B cell (primary cell): ENCODE measurements around the gene HBZ. TPM values are rescaled to one million over a fixed set of nuclear protein-coding genes. Genes with fewer than 3 reads are reported as not detected.

ENCODE experiments used
- ATAC-seq: fragments of 200-7000 bp; cut with Tn5 transposase; one replicate; pipeline ENCODE4 v1.10.0; 2021; ENCODE audit warnings: low read depth, mild to moderate bottlenecking, moderate number of reproducible peaks, moderate library complexity
- CTCF ChIA-PET: fragments of 350-600 bp; sonication (Branson Sonifier 250); formaldehyde crosslinking; loops from one replicate; lab custom pipeline; 2021; ENCODE audit warnings: antibody characterized with exemption, inconsistent platforms; lab: Charles Lee
- POLR2A ChIA-PET: fragments of 350-600 bp; sonication (Branson Sonifier 250); formaldehyde crosslinking; loops from one replicate; lab custom pipeline; 2021; ENCODE audit warnings: antibody characterized with exemption; lab: Charles Lee
- DNase-seq: peaks from one replicate; pipeline ENCODE4 v3.0.0; 2013
- H2AFZ ChIP-seq: 2 replicates; pipeline ENCODE4 v1.6.1; 2012; ENCODE audit warnings: mild to moderate bottlenecking, low read depth, low read length; ENCODE audit not compliant: insufficient read depth, poor library complexity, severe bottlenecking
- H3K27ac ChIP-seq, 2 donors: 1 replicate in 1 of 2; 2 replicates in 1 of 2; pipeline ENCODE4 v1.5.1; 2012 to 2013; ENCODE audit warnings: low read length in 2 of 2, mild to moderate bottlenecking in 2 of 2, moderate library complexity in 1 of 2
- H3K27me3 ChIP-seq, 4 experiments: fragments of 200-600 bp in 1 of 4; sonication (generic) in 1 of 4; replicated peaks in 1 of 4; 1 replicate in 2 of 4; 2 replicates in 2 of 4; pipeline versions ENCODE4 v1.6.1 to v1.7.0; 2013 to 2016; ENCODE audit warnings: low read length in 3 of 4, mild to moderate bottlenecking in 2 of 4, mixed read lengths in 1 of 4, moderate library complexity in 1 of 4; ENCODE audit not compliant: insufficient read depth in 4 of 4, control insufficient read depth in 3 of 4; ENCODE audit errors: control extremely low read depth in 1 of 4
- H3K36me3 ChIP-seq, 2 experiments: replicated peaks in 1 of 2; 1 replicate in 1 of 2; 2 replicates in 1 of 2; pipeline versions ENCODE4 v1.6.1 to v1.7.1; 2013; ENCODE audit warnings: low read length in 1 of 2; ENCODE audit not compliant: insufficient read depth in 2 of 2, control insufficient read depth in 1 of 2; ENCODE audit errors: control extremely low read depth in 1 of 2, extremely low read depth in 1 of 2
- H3K4me1 ChIP-seq, 2 donors: fragments of 200-600 bp in 1 of 2; sonication (generic) in 1 of 2; 1 replicate in 1 of 2; 2 replicates in 1 of 2; pipeline versions ENCODE4 v1.5.1 to v1.6.1; 2013 to 2017; ENCODE audit warnings: low read length in 2 of 2; ENCODE audit not compliant: control insufficient read depth in 2 of 2, insufficient read depth in 2 of 2
- H3K4me2 ChIP-seq: replicated peaks from 2 replicates; pipeline ENCODE3; 2012; ENCODE audit warnings: mild to moderate bottlenecking, low read depth, low read length; ENCODE audit not compliant: poor library complexity, severe bottlenecking
- H3K4me3 ChIP-seq, 5 experiments: fragments of 200-600 bp in 1 of 5; sonication (generic) in 1 of 5; 1 replicate in 3 of 5; 2 replicates in 2 of 5; pipeline versions ENCODE4 v1.5.1 to v1.7.0; 2011 to 2016; ENCODE audit warnings: low read length in 4 of 5, mild to moderate bottlenecking in 4 of 5, low read depth in 2 of 5, control low read depth in 1 of 5, moderate library complexity in 1 of 5; ENCODE audit not compliant: insufficient read depth in 1 of 5; ENCODE audit errors: control extremely low read depth in 1 of 5, extremely low read depth in 1 of 5
- H3K79me2 ChIP-seq: fragments of 200-600 bp; sonication (generic); one replicate; pipeline ENCODE4 v1.6.0; 2016; ENCODE audit warnings: low read length; ENCODE audit not compliant: control insufficient read depth, insufficient read depth
- H3K9ac ChIP-seq: fragments of 200-600 bp; sonication (generic); 2 replicates; pipeline ENCODE4 v1.6.1; 2017; ENCODE audit warnings: mild to moderate bottlenecking, low read length, moderate library complexity
- H3K9me3 ChIP-seq, 3 donors: one replicate each; pipeline versions ENCODE4 v1.6.1 to v1.7.1; 2013; ENCODE audit warnings: low read length in 2 of 3; ENCODE audit not compliant: control insufficient read depth in 2 of 3, insufficient read depth in 1 of 3; ENCODE audit errors: control extremely low read depth in 1 of 3
- H4K20me1 ChIP-seq: 2 replicates; pipeline ENCODE4 v1.6.0; 2012; ENCODE audit warnings: mild to moderate bottlenecking, low read length; ENCODE audit not compliant: insufficient read depth, control insufficient read depth, poor library complexity, severe bottlenecking
- H3K27ac Mint-ChIP-seq: one replicate; pipeline ENCODE4 v1.8.0; 2021; ENCODE audit warnings: mixed read lengths
- H3K27me3 Mint-ChIP-seq: one replicate; pipeline ENCODE4 v1.8.0; 2021; ENCODE audit warnings: mixed read lengths
- H3K4me1 Mint-ChIP-seq: one replicate; pipeline ENCODE4 v1.8.0; 2021; ENCODE audit warnings: mixed read lengths
- H3K4me3 Mint-ChIP-seq: one replicate; pipeline ENCODE4 v1.8.0; 2021; ENCODE audit warnings: mixed read lengths
- H3K9me3 Mint-ChIP-seq: one replicate; pipeline ENCODE4 v1.8.0; 2022; ENCODE audit warnings: mixed read lengths; ENCODE audit not compliant: insufficient read depth
- EZH2 ChIP-seq: IDR thresholded peaks from 2 replicates; pipeline ENCODE4 v1.6.1; 2012; ENCODE audit warnings: borderline replicate concordance, low read depth, mild to moderate bottlenecking, moderate library complexity, low read length; ENCODE audit not compliant: insufficient read depth, poor library complexity, severe bottlenecking
- WGBS: methylation state at CpG from one replicate; pipeline ENCODE4 v1.1.5; 2013; ENCODE audit warnings: missing lambda C conversion rate; ENCODE audit not compliant: insufficient coverage; 5-methylcytosine and 5-hydroxymethylcytosine counted together
- intact Hi-C: fragments of 100-400 bp; cut with micrococcal nuclease; formaldehyde crosslinking; loops from one replicate; pipeline ENCODE4 v1.10.0; 2022
- polyA plus RNA-seq: library from polyadenylated mRNA; depleted of rRNA; stranded (reverse); fragments of >200 nt; gene quantifications from 2 replicates; pipeline ENCODE4 v1.2.3, GENCODE V29; 2012
- total RNA-seq, 2 donors: library from RNA; stranded (reverse); fragments of 120-200 nt in 1 of 2; gene quantifications; 1 replicate in 1 of 2; 2 replicates in 1 of 2; pipeline versions ENCODE4 v1.2.3 to v1.2.4, GENCODE V29; 2013 to 2022
- TF ChIP-seq, protein P1 (sequence below): fragments of 200-600 bp; IDR thresholded peaks from one replicate; pipeline ENCODE4 v1.8.0; 2022; ENCODE audit warnings: antibody characterized with exemption, mild to moderate bottlenecking

Gene HBZ
- total and polyA plus RNA-seq, 2 donors (not counting 1 experiment from before 2014, with no cell fraction given): not detected

DNA sequence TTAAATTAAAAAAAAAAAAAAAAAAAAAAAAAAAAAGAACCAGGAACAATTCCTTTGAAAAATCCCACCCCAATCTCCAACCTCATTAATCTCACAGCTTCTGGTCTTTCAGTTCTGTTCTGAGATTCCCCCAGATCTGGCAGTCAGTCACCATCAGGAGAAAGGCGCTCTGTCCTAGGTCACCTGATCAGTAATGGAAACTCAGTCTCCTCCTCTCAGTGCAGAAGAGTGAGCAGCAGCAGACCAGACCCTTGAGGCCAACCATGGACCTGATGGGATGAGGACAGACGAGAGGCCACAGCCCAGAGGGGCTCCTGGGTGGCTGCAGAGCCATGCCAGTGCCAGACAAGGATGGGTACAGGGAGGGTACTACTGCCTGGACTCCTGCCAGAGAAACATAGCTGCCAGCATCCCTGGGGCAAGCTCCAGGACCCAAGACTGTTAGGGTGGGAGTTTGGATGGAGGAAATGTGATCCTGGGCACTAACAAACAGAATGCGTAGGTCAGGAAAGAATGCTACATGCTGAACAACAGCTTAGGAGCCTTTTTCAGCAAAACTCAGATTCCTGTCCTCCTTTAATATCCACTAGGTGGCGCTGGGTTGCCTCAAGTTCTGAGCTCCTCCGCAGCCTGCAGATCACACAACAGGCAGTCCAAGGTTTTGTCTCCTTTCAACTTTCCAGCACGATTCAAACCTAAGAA, 45.7 kb upstream of the HBZ start:
- Histone ChIP-seq H3K36me3 (peaks cover 4 to 24% of the 10 kb centered on the region in 2 experiments), H3K4me2 (no peak overlapping the region), H4K20me1 (peaks cover 4% of the 10 kb centered on the region), H3K79me2 (no peaks in the 10 kb centered on the region), H3K4me1 (peaks cover 0 to 3% of the 10 kb centered on the region in 2 donors), H2AFZ (no peak overlapping the region), H3K4me3 (no peak overlapping the region), H3K9ac (no peak overlapping the region), H3K27me3 (no peaks in the 10 kb centered on the region), H3K9me3 (no peaks in the 10 kb centered on the region), H3K27ac (no peak overlapping the region)
- WGBS: 45% methylated on average over 6 of the region's 6 CpGs
- H3K9me3 Mint-ChIP-seq: no peaks in the 10 kb centered on the region
- TF ChIP-seq, protein P1, sequence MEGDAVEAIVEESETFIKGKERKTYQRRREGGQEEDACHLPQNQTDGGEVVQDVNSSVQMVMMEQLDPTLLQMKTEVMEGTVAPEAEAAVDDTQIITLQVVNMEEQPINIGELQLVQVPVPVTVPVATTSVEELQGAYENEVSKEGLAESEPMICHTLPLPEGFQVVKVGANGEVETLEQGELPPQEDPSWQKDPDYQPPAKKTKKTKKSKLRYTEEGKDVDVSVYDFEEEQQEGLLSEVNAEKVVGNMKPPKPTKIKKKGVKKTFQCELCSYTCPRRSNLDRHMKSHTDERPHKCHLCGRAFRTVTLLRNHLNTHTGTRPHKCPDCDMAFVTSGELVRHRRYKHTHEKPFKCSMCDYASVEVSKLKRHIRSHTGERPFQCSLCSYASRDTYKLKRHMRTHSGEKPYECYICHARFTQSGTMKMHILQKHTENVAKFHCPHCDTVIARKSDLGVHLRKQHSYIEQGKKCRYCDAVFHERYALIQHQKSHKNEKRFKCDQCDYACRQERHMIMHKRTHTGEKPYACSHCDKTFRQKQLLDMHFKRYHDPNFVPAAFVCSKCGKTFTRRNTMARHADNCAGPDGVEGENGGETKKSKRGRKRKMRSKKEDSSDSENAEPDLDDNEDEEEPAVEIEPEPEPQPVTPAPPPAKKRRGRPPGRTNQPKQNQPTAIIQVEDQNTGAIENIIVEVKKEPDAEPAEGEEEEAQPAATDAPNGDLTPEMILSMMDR: peak; percentile 82
- TF ChIP-seq EZH2: no peak
- CTCF ChIA-PET: interaction anchor here (0.6 to 5.5 kb wide), 39 partner anchors 9 to 393 kb away, joined by 3 to 63 read pairs (median 4); partner anchors contain the start of genes AXIN1, FAM234A, HBQ1 and POLR3K
- no peaks in the 10 kb centered on the region for H3K27me3 Mint-ChIP-seq
- no peak overlapping the region for H3K27ac Mint-ChIP-seq
- peak; percentile 74 for ATAC-seq
- DNase-seq: peak; percentile 78
- intact Hi-C loops: loop anchor here (1.0 kb wide), 2 partner anchors 75 to 256 kb away; no protein-coding TSS in a partner anchor
- H3K4me1 Mint-ChIP-seq: peaks cover 3% of the 10 kb centered on the region
- no peak overlapping the region for H3K4me3 Mint-ChIP-seq
- POLR2A ChIA-PET: no interaction called here

GRCh38 chr16:112153-112840, 40.1 kb upstream of the HBZ start:
- Histone ChIP-seq H3K4me2 (no peak overlapping the region), H3K79me2 (no peaks in the 10 kb centered on the region), H3K27me3 (no peaks in the 10 kb centered on the region), H3K27ac (no peak overlapping the region), H2AFZ (no peak overlapping the region), H3K9me3 (no peaks in the 10 kb centered on the region), H3K4me3 (no peak overlapping the region), H3K9ac (no peak overlapping the region), H3K4me1 (no peaks in the 10 kb centered on the region), H4K20me1 (no peaks in the 10 kb centered on the region), H3K36me3 (peaks cover 4 to 29% of the 10 kb centered on the region in 2 experiments)
- H3K4me1 Mint-ChIP-seq: no peaks in the 10 kb centered on the region
- POLR2A ChIA-PET: no interaction called here
- ATAC-seq (no peak), DNase-seq (no peak)
- 98% methylated on average over 19 of the region's 21 CpGs for WGBS
- no peak overlapping the region for H3K4me3 Mint-ChIP-seq
- CTCF ChIA-PET: no interaction called here
- no peaks in the 10 kb centered on the region for H3K9me3 Mint-ChIP-seq
- intact Hi-C loops: no loop called here
- no peak overlapping the region for H3K27ac Mint-ChIP-seq
- no peaks in the 10 kb centered on the region for H3K27me3 Mint-ChIP-seq
- TF ChIP-seq, protein P1: no peak
- TF ChIP-seq EZH2: no peak
